NT2/D1 (cell line): ENCODE results near the gene EXTL1.

Experiments
- DNase-seq: peaks from one replicate; pipeline ENCODE4 v3.0.0-alpha.2; 2011; ENCODE audit warnings: low read depth, low spot score
- H3K27me3 ChIP-seq: 2 replicates; pipeline ENCODE4 v1.6.0; 2011; ENCODE audit warnings: mild to moderate bottlenecking; ENCODE audit not compliant: insufficient read length, insufficient read depth
- H3K36me3 ChIP-seq: 2 replicates; pipeline ENCODE4 v1.6.1; 2011; ENCODE audit warnings: mild to moderate bottlenecking, low read length, mixed read lengths; ENCODE audit not compliant: insufficient read depth, insufficient read length
- H3K4me1 ChIP-seq: 2 replicates; pipeline ENCODE4 v1.5.1; 2011; ENCODE audit not compliant: insufficient read depth, insufficient read length
- H3K4me3 ChIP-seq: 2 replicates; pipeline ENCODE4 v1.5.1; 2011; ENCODE audit warnings: low read depth; ENCODE audit not compliant: insufficient read length
- H3K9ac ChIP-seq: 2 replicates; pipeline ENCODE4 v1.6.0; 2011; ENCODE audit warnings: low read depth; ENCODE audit not compliant: insufficient read length
- H3K9me3 ChIP-seq: 2 replicates; pipeline ENCODE4 v1.5.1; 2011; ENCODE audit warnings: mild to moderate bottlenecking, low read length; ENCODE audit not compliant: insufficient read depth
- SUZ12 ChIP-seq: IDR thresholded peaks from 2 replicates; pipeline ENCODE4 v1.6.1; 2011; ENCODE audit not compliant: insufficient read length, insufficient read depth; ENCODE audit errors: extremely low read depth
- YY1 ChIP-seq: IDR thresholded peaks from 2 replicates; pipeline ENCODE4 v1.6.1; 2011; ENCODE audit not compliant: insufficient read length, insufficient read depth
- ZNF274 ChIP-seq: IDR thresholded peaks from 2 replicates; pipeline ENCODE4 v1.6.1; 2011; ENCODE audit warnings: mild to moderate bottlenecking, low read depth, low read length

The EXTL1 gene

GRCh38 chr1:26079960-26080814 is 58.6 kb downstream of the EXTL1 start:
- Histone ChIP-seq H3K9me3 (no peaks in the 10 kb centered on the region), H3K27me3 (peaks cover 5% of the 10 kb centered on the region), H3K4me3 (no peak overlapping the region), H3K4me1 (peaks cover 3% of the 10 kb centered on the region), H3K36me3 (no peaks in the 10 kb centered on the region), H3K9ac (no peak overlapping the region)
- DNase-seq, result no peak
- TF ChIP-seq YY1 (no peak), SUZ12 (no peak)

- TF ChIP-seq YY1 (no peak), SUZ12 (no peak), ZNF274 (no peak)
- peaks cover 5% of the 10 kb centered on the region for H3K27me3 ChIP-seq
- H3K4me3 ChIP-seq, result no peak overlapping the region
- peaks cover 3% of the 10 kb centered on the region for H3K4me1 ChIP-seq
- no peak for DNase-seq
- no peaks in the 10 kb centered on the region for H3K36me3 ChIP-seq
- H3K9ac ChIP-seq, result no peak overlapping the region
- H3K9me3 ChIP-seq, result no peaks in the 10 kb centered on the region
Observed at GRCh38 chr1:26081267-26082019, 59.9 kb downstream of the EXTL1 start.

GRCh38 chr1:26082020-26082350 is 60.4 kb downstream of the EXTL1 start:
- Histone ChIP-seq H3K27me3 (peaks cover 5% of the 10 kb centered on the region), H3K36me3 (no peaks in the 10 kb centered on the region), H3K4me3 (no peak overlapping the region), H3K9ac (no peak overlapping the region), H3K9me3 (no peaks in the 10 kb centered on the region), H3K4me1 (peaks cover 3% of the 10 kb centered on the region)
- no peak for DNase-seq
- TF ChIP-seq YY1, result no peak
- no peak for TF ChIP-seq ZNF274
- TF ChIP-seq SUZ12, result no peak

- H3K9ac ChIP-seq, result no peak overlapping the region
- no peaks in the 10 kb centered on the region for H3K36me3 ChIP-seq
- peaks cover 5% of the 10 kb centered on the region for H3K27me3 ChIP-seq
- no peak overlapping the region for H3K4me3 ChIP-seq
- DNase-seq, result no peak
- H3K9me3 ChIP-seq, result no peaks in the 10 kb centered on the region
- peaks cover 3% of the 10 kb centered on the region for H3K4me1 ChIP-seq
- TF ChIP-seq YY1 (no peak), SUZ12 (no peak), ZNF274 (no peak)
Observed at GRCh38 chr1:26083208-26083607, 61.6 kb downstream of the EXTL1 start.

GRCh38 chr1:26084091-26084561 is 62.6 kb downstream of the EXTL1 start:
- no peak for TF ChIP-seq ZNF274
- TF ChIP-seq SUZ12, result no peak
- TF ChIP-seq YY1, result no peak
- no peaks in the 10 kb centered on the region for H3K9me3 ChIP-seq
- H3K4me1 ChIP-seq, result peaks cover 3% of the 10 kb centered on the region
- H3K27me3 ChIP-seq, result peaks cover 5% of the 10 kb centered on the region
- no peak for DNase-seq
- H3K4me3 ChIP-seq, result no peak overlapping the region
- no peaks in the 10 kb centered on the region for H3K36me3 ChIP-seq
- H3K9ac ChIP-seq, result no peak overlapping the region

GRCh38 chr1:26084844-26085243 is 63.3 kb downstream of the EXTL1 start:
- no peak for DNase-seq
- no peaks in the 10 kb centered on the region for H3K36me3 ChIP-seq
- TF ChIP-seq YY1 (no peak), ZNF274 (no peak), SUZ12 (no peak)

More at GRCh38 chr1:26084844-26085243, 63.3 kb downstream of the EXTL1 start:
- Histone ChIP-seq H3K4me1 (peaks cover 3% of the 10 kb centered on the region), H3K9ac (no peak overlapping the region), H3K4me3 (no peak overlapping the region), H3K9me3 (no peaks in the 10 kb centered on the region), H3K27me3 (peaks cover 5% of the 10 kb centered on the region)
